GM23338 (cell line): Measurements from ENCODE around the gene LMO2. TPM values are rescaled to one million over a fixed set of nuclear protein-coding genes. Genes with fewer than 3 reads are reported as not detected.

Source experiments
- ATAC-seq: fragments of 200-7000 bp; cut with Tn5 transposase; 3 replicates; pipeline ENCODE4 v1.9.1; 2020
- DNase-seq: peaks from one replicate; pipeline ENCODE4 v3.0.0-alpha.2; 2015; ENCODE audit warnings: low spot score
- H2AFZ ChIP-seq: fragments of 200-600 bp; sonication (generic); 2 replicates; pipeline ENCODE4 v1.8.0; 2016; ENCODE audit warnings: antibody characterized with exemption, mild to moderate bottlenecking, moderate library complexity
- H3F3A ChIP-seq: fragments of 200-600 bp; sonication (generic); replicated peaks from 2 replicates; pipeline ENCODE4 v1.8.0; 2017; ENCODE audit warnings: antibody characterized with exemption, mixed run types, low read depth
- H3K27ac ChIP-seq: fragments of 200-600 bp; sonication (generic); 2 replicates; pipeline ENCODE4 v1.6.1; 2016; ENCODE audit warnings: low read depth
- H3K27me3 ChIP-seq: fragments of 200-600 bp; sonication (generic); 2 replicates; pipeline ENCODE4 v1.8.0; 2016; ENCODE audit warnings: mild to moderate bottlenecking, mixed run types, moderate library complexity; ENCODE audit not compliant: insufficient read depth
- H3K36me3 ChIP-seq: fragments of 200-600 bp; sonication (generic); 2 replicates; pipeline ENCODE4 v1.8.0; 2016; ENCODE audit warnings: mild to moderate bottlenecking; ENCODE audit not compliant: insufficient read depth
- H3K4me1 ChIP-seq: fragments of 200-600 bp; sonication (generic); 2 replicates; pipeline ENCODE4 v1.8.0; 2016; ENCODE audit warnings: mild to moderate bottlenecking, moderate library complexity; ENCODE audit not compliant: insufficient read depth
- H3K4me2 ChIP-seq: fragments of 200-600 bp; sonication (generic); 2 replicates; pipeline ENCODE4 v1.7.1; 2017; ENCODE audit warnings: mixed run types
- H3K4me3 ChIP-seq: fragments of 200-600 bp; sonication (generic); 2 replicates; pipeline ENCODE4 v1.6.1; 2016; ENCODE audit warnings: mixed run types
- H3K79me2 ChIP-seq: fragments of 200-600 bp; sonication (generic); replicated peaks from 2 replicates; pipeline ENCODE4 v1.8.0; 2017; ENCODE audit warnings: mild to moderate bottlenecking; ENCODE audit not compliant: insufficient read depth
- H3K9me2 ChIP-seq: fragments of 200-600 bp; sonication (generic); 2 replicates; pipeline ENCODE4 v1.8.0; 2017; ENCODE audit not compliant: insufficient read depth
- H4K20me1 ChIP-seq: fragments of 200-600 bp; sonication (generic); replicated peaks from 2 replicates; pipeline ENCODE4 v1.8.0; 2017; ENCODE audit warnings: mild to moderate bottlenecking; ENCODE audit not compliant: insufficient read depth
- H3K27ac Mint-ChIP-seq: 2 replicates; pipeline ENCODE4 v1.8.0; 2020; ENCODE audit warnings: inconsistent platforms, mild to moderate bottlenecking, moderate library complexity, mixed read lengths
- H3K27me3 Mint-ChIP-seq: 3 replicates; pipeline ENCODE4 v1.8.0; 2022; ENCODE audit warnings: low read depth, mild to moderate bottlenecking, moderate library complexity, mixed read lengths, inconsistent platforms; ENCODE audit not compliant: insufficient read depth, poor library complexity
- H3K36me3 Mint-ChIP-seq: 3 replicates; pipeline ENCODE4 v1.8.0; 2021; ENCODE audit warnings: low read depth, mild to moderate bottlenecking, inconsistent platforms, moderate library complexity, mixed read lengths
- H3K4me1 Mint-ChIP-seq: 3 replicates; pipeline ENCODE4 v1.8.0; 2020; ENCODE audit warnings: mild to moderate bottlenecking, inconsistent platforms, mixed read lengths
- H3K4me3 Mint-ChIP-seq: 3 replicates; pipeline ENCODE4 v1.8.0; 2021; ENCODE audit warnings: moderate library complexity, mild to moderate bottlenecking, inconsistent platforms, mixed read lengths
- H3K9me3 Mint-ChIP-seq: 3 replicates; pipeline ENCODE4 v1.8.0; 2020; ENCODE audit warnings: moderate library complexity, mild to moderate bottlenecking, inconsistent platforms, mixed read lengths
- CREB1 ChIP-seq: fragments of 250-450 bp; sonication (Bioruptor Pico); IDR thresholded peaks from 2 replicates; pipeline ENCODE4 v1.5.0; 2020; ENCODE audit warnings: low read depth, mild to moderate bottlenecking, moderate library complexity
- EZH2 ChIP-seq: fragments of 200-600 bp; sonication (generic); IDR thresholded peaks from one replicate; pipeline ENCODE4 v1.8.0; 2017; ENCODE audit warnings: antibody characterized with exemption, mild to moderate bottlenecking, low read depth; ENCODE audit not compliant: unreplicated experiment
- JUNB ChIP-seq: IDR thresholded peaks from one replicate; pipeline ENCODE4 v1.6.1; 2016; ENCODE audit warnings: antibody characterized with exemption; ENCODE audit not compliant: unreplicated experiment
- REST ChIP-seq: IDR thresholded peaks from one replicate; pipeline ENCODE4 v1.6.1; 2018; ENCODE audit warnings: antibody characterized with exemption; ENCODE audit not compliant: unreplicated experiment
- ZNF462 ChIP-seq: fragments of 250-450 bp; sonication (Bioruptor Pico); IDR thresholded peaks from 2 replicates; pipeline ENCODE4 v1.5.0; 2020; ENCODE audit warnings: mild to moderate bottlenecking, moderate library complexity
- polyA plus RNA-seq: library from polyadenylated mRNA; unstranded; fragments of >200 nt; fragmentation: Nextera tagmentation; extraction: Ambion mirVana; gene quantifications from 2 replicates; pipeline ENCODE4 v1.2.1, GENCODE V29; 2016
- total RNA-seq: library from RNA; depleted of rRNA; stranded (reverse); fragments of >200 nt; shearing (Covaris generic); gene quantifications from 2 replicates; pipeline ENCODE4 v1.2.3, GENCODE V29; 2014

The LMO2 gene
- total and polyA plus RNA-seq, 2 experiments from 2014 or later: 1.4 to 3.1 TPM

- no peak for TF ChIP-seq ZNF462
Measured at GRCh38 chr11:33874910-33875490, 16.9 kb downstream of the LMO2 start (continued).

GRCh38 chr11:33874433-33874832 is 17.4 kb downstream of the LMO2 start:
- H3K27ac Mint-ChIP-seq: no peak overlapping the region
- H3K4me3 ChIP-seq: no peak overlapping the region
- ATAC-seq (no peak), DNase-seq (no peak)
- peaks cover 34% of the 10 kb centered on the region for H3K27me3 ChIP-seq
- peaks cover 16% of the 10 kb centered on the region for H3K4me1 Mint-ChIP-seq
- no peak overlapping the region for H3K4me2 ChIP-seq
- no peak overlapping the region for H3K4me3 Mint-ChIP-seq
- no peaks in the 10 kb centered on the region for H3K36me3 Mint-ChIP-seq
- H4K20me1 ChIP-seq: no peaks in the 10 kb centered on the region
- H3K36me3 ChIP-seq: no peaks in the 10 kb centered on the region
- H3K27me3 Mint-ChIP-seq: peaks cover 21% of the 10 kb centered on the region
- no peak overlapping the region for H3K27ac ChIP-seq
- H3F3A ChIP-seq: 0 out of 2 replicates have a peak, but pooled peaks cover 3% of the 10 kb centered on the region
- H3K9me2 ChIP-seq: no peaks in the 10 kb centered on the region
- H2AFZ ChIP-seq: peak overlapping the region; percentile 56; the same call in 1 of the 2 replicates
- H3K79me2 ChIP-seq: no peaks in the 10 kb centered on the region
- H3K4me1 ChIP-seq: peaks cover 29% of the 10 kb centered on the region
- no peaks in the 10 kb centered on the region for H3K9me3 Mint-ChIP-seq
- TF ChIP-seq REST (no peak), ZNF462 (no peak), EZH2 (no peak), CREB1 (no peak), JUNB (no peak)
